ENCODE measurements around the gene PHC3.
"Not testable (repeated sequence)": the region's sequence is repeated elsewhere in the genome, so short reads cannot be mapped to it uniquely, and the experiment has no call there.

PHC3 gene

GRCh38 chr3:170130532-170130931, 51.0 kb downstream of the PHC3 start:
- DNase-seq (ENCODE audit: low read depth in 2 of 2), result no peak

- DNase-seq (ENCODE audit: low read depth in 2 of 2), result no peak
These were observed 52.5 kb downstream of the PHC3 start for GRCh38 chr3:170128977-170129431.

DNA sequence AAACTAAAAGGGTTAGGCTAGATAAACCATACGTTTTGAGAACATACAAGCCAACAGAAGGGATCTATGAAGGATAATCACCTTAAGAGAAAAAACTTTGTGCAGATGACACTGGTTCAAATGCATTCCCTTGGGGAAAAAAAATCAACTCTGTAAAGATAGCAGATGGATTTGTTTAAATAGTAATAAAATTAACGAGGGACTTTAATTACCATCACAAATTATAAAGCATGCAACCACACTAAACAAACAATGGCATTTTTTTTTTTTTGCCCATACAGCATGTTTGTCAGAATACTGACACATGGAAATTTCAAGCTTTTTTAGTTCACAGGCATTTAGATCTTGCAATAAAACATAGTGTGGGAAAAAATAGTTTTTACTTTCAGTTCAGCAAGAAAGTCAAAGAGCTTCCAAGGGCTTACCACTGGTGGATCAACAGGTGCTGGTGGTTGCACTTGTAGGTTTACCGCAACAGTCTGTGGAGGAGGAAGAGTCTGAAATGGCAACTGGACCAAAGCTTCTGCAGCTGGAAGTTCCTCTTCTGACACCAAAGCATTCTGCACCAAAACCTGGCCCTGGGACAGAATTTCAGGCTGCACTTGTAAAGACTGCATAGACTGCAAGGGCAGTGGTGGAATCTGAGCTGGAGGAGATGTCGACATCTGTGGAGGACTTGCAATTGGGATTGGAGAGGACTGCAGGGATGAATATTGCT, 53.1 kb downstream of the PHC3 start:
- no peak for DNase-seq (ENCODE audit: low read depth in 2 of 2)

DNA sequence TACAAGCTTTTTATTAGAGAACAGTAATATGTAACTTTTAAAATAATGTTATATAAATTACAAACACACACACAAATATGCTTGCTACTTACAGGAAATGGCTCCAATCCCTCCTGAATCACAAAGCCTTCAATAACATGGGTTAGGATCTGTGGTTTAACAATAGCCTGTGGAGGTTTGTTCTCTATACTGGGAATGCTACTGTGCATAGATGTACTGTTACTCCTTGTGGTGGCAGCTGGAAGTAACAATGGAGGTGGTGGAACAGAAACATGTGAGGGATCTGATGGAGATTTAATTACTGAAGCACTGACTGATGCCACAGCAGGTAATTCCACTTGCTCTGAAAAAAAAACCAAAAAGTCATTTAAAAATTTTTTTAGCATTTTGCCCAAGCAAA, 64.4 kb downstream of the PHC3 start:
- no peak for DNase-seq (ENCODE audit: low read depth in 2 of 2)

DNA sequence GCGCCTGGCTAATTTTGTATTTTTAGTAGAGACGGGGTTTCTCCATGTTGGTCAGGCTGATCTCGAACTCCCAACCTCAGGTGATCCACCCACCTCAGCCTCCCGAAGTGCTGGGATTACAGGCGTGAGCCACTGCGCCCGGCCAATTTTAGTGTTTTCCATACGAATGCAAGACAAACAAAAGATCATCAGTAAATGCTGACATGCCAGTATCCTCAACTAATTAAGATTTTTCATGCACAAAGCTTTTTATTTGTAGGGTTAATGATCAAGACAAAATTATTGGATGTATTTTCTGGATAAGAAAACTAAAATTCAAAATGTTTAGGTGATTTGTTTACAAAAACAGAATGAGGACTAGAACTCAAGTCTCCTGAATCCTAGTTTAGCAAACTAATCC, 67.4 kb downstream of the PHC3 start:
- DNase-seq (ENCODE audit: low read depth in 2 of 2), result not testable (repeated sequence)

- DNase-seq (ENCODE audit: low read depth in 2 of 2), result no peak
These were observed 70.3 kb downstream of the PHC3 start for GRCh38 chr3:170111147-170111771.

GRCh38 chr3:170109579-170110293, 71.8 kb downstream of the PHC3 start:
- no peak for DNase-seq (ENCODE audit: low read depth in 2 of 2)

DNA sequence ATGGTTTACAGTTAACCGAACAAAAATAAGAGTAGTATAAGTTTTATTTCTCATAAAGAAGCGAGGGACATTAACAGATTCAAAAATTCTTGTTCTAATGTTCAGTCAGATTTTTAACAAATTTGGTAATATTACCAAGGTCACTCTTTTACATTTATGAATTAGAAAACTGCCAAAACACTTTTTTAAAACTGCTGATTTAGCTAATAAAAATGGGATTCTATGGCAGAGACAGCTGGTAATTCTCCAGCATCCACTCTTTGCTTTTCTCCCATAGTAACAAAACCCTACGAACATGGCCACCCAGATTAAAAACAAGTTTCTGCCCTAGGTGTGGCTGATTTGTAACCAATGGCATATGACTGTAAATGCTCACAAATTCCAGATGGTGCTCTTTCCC, 72.6 kb downstream of the PHC3 start:
- DNase-seq (ENCODE audit: low read depth in 2 of 2), result no peak

DNA sequence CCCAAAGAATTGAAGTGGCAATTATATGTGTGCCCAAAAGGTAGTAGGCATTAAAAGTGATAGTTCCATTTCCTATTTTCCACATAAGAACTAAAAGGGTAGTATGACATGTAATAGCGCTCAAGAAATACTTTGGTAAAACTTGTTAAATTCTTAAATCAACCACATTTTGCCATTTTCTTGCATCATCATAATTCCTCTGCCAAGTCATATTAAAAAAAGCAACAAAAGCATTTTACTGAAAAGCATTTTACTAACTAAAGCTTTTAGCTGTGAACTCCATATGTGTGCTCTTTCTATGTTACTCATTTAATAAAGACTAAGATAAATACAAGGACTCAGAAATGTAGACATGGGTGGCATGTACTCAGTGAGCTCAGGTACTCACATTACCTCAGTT, 73.6 kb downstream of the PHC3 start:
- no peak for DNase-seq (ENCODE audit: low read depth in 2 of 2)

DNA sequence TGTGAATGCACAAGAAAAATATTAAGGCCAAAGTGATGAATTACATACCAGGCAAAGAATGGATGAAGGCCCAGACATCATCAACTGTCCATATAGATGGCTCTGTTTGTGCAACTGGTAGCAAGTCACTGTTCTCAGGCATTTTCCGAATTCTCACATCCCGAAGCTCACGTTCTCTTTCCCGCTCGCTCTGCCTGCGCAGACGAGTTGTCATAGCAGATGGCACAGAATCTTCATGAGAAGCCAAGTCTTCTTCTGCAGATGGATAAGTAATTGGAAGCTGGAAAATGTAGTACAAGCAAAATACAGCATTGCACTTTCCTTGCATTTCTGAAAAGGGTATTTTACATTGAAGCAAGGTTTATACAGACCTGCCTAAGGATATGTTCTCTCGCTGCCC, 79.1 kb downstream of the PHC3 start:
- DNase-seq (ENCODE audit: low read depth in 2 of 2), result no peak

DNA sequence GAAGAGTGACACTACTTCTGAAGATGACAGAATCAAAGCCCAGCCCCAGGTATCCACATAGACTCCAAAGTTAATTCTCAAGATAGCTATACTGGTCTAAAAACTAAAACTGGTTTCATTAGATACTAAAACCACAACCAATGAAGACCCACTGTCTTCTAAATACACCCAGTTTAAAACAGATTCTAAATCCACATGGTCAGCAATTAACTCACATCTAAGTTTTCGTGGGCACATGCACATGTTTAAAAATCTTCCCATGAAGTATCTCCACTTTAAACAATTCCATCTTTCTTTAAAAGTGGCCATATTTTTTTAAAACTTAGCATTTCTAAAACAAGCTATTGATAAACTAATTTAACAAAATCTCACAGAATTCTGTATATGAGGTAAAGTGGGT, 80.6 kb downstream of the PHC3 start:
- DNase-seq (ENCODE audit: low read depth in 2 of 2), result no peak

DNA sequence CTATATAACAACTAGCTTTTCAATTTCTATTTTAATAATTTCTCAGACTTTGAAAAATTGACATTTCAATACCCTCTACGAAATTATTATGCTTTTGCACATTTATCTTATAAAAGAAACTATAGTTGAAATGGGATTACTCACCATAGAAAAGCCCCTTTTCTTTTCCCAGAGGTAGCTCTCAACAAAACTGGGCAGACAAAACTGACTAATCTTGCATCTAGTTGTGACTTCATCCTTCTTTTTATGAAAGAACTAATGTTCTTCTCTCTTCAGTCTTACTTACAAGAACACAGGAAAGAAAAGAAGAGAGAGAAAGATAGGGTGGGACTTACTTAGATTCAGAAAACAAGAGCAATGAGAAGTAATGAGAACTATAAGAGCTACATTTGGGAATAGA, 82.8 kb downstream of the PHC3 start:
- no peak for DNase-seq (ENCODE audit: low read depth in 2 of 2)

DNA sequence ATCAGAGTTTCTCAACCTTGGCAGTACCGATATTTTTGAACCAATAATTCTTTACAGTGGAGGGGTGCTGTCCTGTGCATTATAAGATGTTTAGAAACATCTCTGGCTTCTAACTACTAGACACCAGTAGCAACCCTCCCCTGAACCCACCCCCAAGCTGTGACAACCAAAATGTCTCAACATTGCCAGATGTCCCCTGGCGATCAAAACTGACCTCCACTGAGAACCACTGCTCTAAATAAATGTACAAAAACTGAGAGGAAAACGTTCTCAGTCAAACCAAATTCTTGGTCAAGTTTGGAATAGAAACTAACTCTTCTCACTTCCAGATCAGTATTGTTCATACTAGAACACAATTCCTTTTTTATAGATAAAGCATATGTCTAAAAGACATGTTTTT, 85.2 kb downstream of the PHC3 start:
- DNase-seq (ENCODE audit: low read depth in 2 of 2), result no peak

- DNase-seq (ENCODE audit: low read depth in 2 of 2), result no peak
These were observed 85.8 kb downstream of the PHC3 start for GRCh38 chr3:170095771-170096170.

DNA sequence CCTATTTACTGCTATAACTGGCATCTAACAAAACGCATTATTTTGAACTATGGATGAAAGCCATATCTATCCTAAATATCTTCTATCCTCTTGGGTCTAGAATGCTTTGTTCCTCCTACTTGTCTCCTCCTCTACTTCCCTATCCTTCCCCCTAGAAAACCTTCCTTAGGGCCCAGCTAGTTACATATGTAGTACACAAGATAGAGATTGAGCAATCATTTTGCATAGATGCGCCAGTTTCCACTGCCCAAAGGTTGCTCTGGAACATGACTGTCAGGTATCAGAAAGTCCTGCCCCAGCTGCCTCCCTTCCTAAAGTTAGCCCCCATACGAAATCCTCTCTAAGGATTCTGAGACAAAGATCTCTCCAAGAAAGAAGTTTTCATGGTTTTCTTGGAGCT, 88.6 kb downstream of the PHC3 start:
- DNase-seq (ENCODE audit: low read depth in 2 of 2), result no peak

DNA sequence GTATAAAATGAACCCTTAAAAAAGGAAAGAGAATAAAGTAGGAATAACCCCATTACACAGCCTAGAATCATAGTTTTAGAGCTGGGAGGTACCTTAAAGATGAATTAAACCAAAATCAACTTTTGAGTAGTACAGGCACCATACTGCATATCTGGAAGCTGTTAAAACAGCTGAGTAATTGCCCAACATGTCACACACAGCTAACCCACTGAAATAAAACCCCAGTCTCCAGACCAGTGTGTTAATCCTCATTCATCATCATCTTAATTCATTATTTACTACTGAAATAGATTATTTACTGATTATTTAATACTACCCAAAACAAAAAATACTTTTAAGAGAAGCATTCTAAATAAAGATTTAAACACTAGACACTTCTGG, 90.9 kb downstream of the PHC3 start:
- DNase-seq (ENCODE audit: low read depth in 2 of 2), result no peak

DNA sequence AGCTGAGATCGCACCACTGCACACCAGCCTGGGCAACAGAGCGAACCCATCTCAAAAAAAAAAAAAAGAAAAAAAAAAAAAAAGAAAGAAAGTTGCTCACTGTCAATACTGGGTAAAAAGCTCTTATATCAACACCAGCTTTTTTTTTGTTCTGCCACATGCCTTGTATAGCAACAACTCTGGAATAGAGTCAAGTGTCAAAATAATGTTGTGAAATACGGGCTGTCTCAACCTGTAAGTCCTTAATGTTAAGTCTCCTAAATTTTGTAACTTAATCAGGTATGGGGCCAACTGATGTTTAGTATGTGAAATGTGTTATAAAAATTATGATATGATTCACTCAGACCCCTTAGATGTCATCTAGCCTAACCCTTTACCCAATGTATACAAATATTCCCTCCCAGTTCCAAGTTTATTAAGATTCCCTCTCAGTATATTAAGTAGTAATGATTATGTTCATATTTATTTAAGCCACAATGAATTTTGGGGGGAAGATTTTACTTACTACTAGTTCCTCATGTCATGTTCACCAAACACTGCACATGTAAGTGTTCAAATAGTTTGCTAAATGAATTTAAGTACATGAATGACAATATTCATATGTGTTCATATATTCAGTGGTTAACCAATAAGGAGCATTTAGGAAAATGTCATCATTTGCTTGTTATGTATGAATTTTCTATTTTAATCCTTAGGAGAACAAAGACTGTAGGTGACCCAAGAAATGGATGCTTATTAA, 91.5 kb downstream of the PHC3 start:
- no peak for DNase-seq (ENCODE audit: low read depth in 2 of 2)

DNA sequence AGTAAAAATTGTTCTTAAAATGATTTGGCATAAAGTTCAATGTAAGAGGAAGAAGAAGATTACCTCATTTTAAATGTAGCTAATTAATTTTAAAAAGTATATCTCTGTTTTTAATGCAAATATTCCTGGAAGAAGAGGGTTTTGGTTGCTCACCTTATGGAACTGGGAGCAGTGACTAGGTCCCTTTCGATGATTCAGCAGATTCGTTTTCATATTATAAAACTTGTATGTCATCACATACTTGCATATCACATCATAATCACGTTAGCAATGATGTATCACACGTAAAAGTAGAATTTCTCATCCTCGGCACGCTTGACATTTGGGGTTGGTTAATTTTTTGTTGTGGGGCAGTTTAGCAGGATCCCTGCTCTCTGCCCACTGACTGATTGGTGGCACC, 96.1 kb downstream of the PHC3 start:
- no peak for DNase-seq (ENCODE audit: low read depth in 2 of 2)

- no peak for DNase-seq (ENCODE audit: low read depth in 2 of 2)
These were observed 98.2 kb downstream of the PHC3 start for GRCh38 chr3:170083343-170083742.

DNA sequence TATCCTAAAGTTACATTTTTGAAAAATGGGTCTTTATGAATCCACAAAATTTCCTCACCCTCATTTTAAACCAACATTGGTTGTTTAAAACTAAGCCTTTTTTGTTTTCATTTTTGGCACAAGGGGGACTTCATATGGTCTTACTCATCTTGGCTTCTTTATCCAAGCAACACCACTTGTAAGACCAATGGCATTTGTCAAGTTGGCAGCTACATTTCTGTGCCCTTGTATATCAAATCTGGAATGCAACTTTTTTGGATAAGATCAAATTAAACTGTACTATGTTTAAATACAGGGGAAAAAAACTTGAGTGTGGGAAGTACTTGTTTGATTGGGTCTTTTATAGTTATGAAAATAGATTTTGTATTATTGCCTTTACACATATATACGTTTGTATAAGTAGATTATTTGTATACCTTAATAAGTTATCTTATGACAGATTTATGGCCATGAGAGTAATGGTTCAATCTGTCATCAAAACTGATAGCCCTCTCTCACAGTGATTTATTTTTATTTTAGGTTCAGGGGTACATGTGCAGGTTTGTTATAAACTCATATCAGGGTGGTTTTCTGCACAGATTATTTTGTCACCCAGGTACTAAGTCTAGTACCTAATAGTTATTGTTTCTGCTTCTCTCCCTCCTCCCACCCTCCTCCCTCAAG, 100.3 kb downstream of the PHC3 start:
- no peak for DNase-seq (ENCODE audit: low read depth in 2 of 2)

DNA sequence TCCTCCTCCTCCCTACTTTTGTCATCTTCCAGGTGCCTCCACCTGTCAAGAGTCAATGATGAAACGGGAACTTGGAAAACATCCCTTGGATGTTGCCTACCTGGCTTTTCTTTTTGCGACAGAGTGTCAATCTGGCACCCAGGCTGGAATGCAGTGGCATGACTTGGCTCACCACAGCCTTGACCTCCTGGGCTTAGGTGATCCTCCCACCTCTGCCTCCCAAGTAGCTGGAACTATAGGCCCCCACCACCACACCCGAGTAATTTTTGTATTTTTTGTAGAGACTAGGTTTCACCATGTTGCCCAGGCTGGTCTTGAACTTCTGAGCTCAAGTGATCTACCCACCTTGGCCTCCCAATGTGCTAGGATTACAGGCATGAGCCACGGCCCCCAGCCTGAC, 100.9 kb downstream of the PHC3 start:
- no peak for DNase-seq (ENCODE audit: low read depth in 2 of 2)
